H1 (cell line): ENCODE data around the gene RALGAPA1. TPM values are rescaled to one million over a fixed set of nuclear protein-coding genes. Genes with fewer than 3 reads are reported as not detected.

Experiments
- CTCF ChIA-PET: fragments of 300-600 bp; sonication (Branson Sonifier 250); formaldehyde crosslinking; loops from one replicate; lab custom pipeline; 2021; ENCODE audit not compliant: partially characterized antibody; lab: Charles Lee
- POLR2A ChIA-PET: fragments of 300-600 bp; sonication (Branson Sonifier 250); formaldehyde crosslinking; loops from one replicate; lab custom pipeline; 2021; ENCODE audit warnings: inconsistent platforms; ENCODE audit not compliant: partially characterized antibody; lab: Charles Lee
- DNase-seq, 2 experiments: peaks; one replicate each; pipeline versions ENCODE4 v3.0.0 to v3.0.0-alpha.2; 2010 to 2022; ENCODE audit warnings: low spot score in 2 of 2, low read depth in 1 of 2, mixed read lengths in 1 of 2
- FAIRE-seq: peaks from 2 replicates; lab custom pipeline; 2011; peaks lifted over from hg19 to GRCh38; lab: Jason Lieb, UNC
- H2AFZ ChIP-seq: 2 replicates; pipeline ENCODE4 v1.8.1; 2012; ENCODE audit warnings: low read length, inconsistent platforms
- H2AK5ac ChIP-seq: 2 replicates; pipeline ENCODE4 v1.6.1; 2013; ENCODE audit warnings: low read depth, low read length
- H2BK120ac ChIP-seq: replicated peaks from 2 replicates; pipeline ENCODE3; 2013; ENCODE audit warnings: low read depth, low read length, inconsistent platforms
- H2BK12ac ChIP-seq: 2 replicates; pipeline ENCODE4 v1.6.1; 2013; ENCODE audit warnings: low read depth, low read length
- H2BK15ac ChIP-seq: 2 replicates; pipeline ENCODE4 v1.6.1; 2013; ENCODE audit warnings: low read length
- H2BK20ac ChIP-seq: 2 replicates; pipeline ENCODE4 v1.6.1; 2013; ENCODE audit warnings: low read length
- H2BK5ac ChIP-seq: 2 replicates; pipeline ENCODE4 v1.6.1; 2013; ENCODE audit warnings: low read depth, low read length
- H3K14ac ChIP-seq: 2 replicates; pipeline ENCODE4 v1.6.1; 2013; ENCODE audit warnings: inconsistent platforms; ENCODE audit not compliant: insufficient read length
- H3K18ac ChIP-seq: 2 replicates; pipeline ENCODE4 v1.6.1; 2013; ENCODE audit warnings: low read length; ENCODE audit errors: extremely low read depth
- H3K23ac ChIP-seq: 2 replicates; pipeline ENCODE4 v1.6.1; 2013; ENCODE audit warnings: inconsistent platforms; ENCODE audit not compliant: insufficient read length
- H3K23me2 ChIP-seq: 2 replicates; pipeline ENCODE4 v1.6.1; 2013; ENCODE audit warnings: low read depth, low read length
- H3K27ac ChIP-seq: 2 replicates; pipeline ENCODE4 v1.6.1; 2011; ENCODE audit warnings: low read depth, low read length, inconsistent platforms
- H3K27me3 ChIP-seq, 4 experiments: replicated peaks in 1 of 4; 1 replicate in 1 of 4; 2 replicates in 3 of 4; pipeline versions ENCODE4 v1.6.1 to v1.8.1; 2011 to 2013; ENCODE audit warnings: low read length in 3 of 4, mild to moderate bottlenecking in 3 of 4, inconsistent platforms in 2 of 4, mixed read lengths in 2 of 4, moderate library complexity in 1 of 4; ENCODE audit not compliant: control insufficient read depth in 3 of 4, insufficient read depth in 3 of 4; ENCODE audit errors: extremely low read depth in 1 of 4
- H3K36me3 ChIP-seq, 4 experiments: 2 replicates each; pipeline versions ENCODE4 v1.6.1 to v1.8.1; 2011 to 2013; ENCODE audit warnings: mild to moderate bottlenecking in 4 of 4, low read length in 3 of 4, moderate library complexity in 2 of 4, control low read depth in 1 of 4, inconsistent platforms in 1 of 4; ENCODE audit not compliant: insufficient read depth in 4 of 4, control insufficient read depth in 2 of 4
- H3K4ac ChIP-seq: replicated peaks from 2 replicates; pipeline ENCODE3; 2013; ENCODE audit warnings: low read length, low read depth, mixed read lengths, inconsistent platforms; ENCODE audit not compliant: insufficient read length
- H3K4me1 ChIP-seq, 4 experiments: replicated peaks in 1 of 4; 1 replicate in 1 of 4; 2 replicates in 3 of 4; pipeline versions ENCODE4 v1.6.1 to v1.8.1; 2011 to 2013; ENCODE audit warnings: low read length in 3 of 4, inconsistent platforms in 2 of 4, mixed read lengths in 1 of 4; ENCODE audit not compliant: insufficient read depth in 4 of 4, control insufficient read depth in 3 of 4
- H3K4me2 ChIP-seq, 2 experiments: 2 replicates each; pipeline versions ENCODE4 v1.6.1 to v1.8.1; 2011 to 2013; ENCODE audit warnings: low read depth in 2 of 2, low read length in 2 of 2, control low read depth in 1 of 2, inconsistent platforms in 1 of 2, mild to moderate bottlenecking in 1 of 2; ENCODE audit not compliant: insufficient read depth in 1 of 2
- H3K4me3 ChIP-seq, 4 experiments: fragments of 200-600, 300-600 bp in 1 of 4; sonication (generic), shearing (Covaris generic), sonication (Bioruptor Twin) in 1 of 4; 2 replicates each; pipeline versions ENCODE4 v1.5.1 to v1.8.1; 2011 to 2016; ENCODE audit warnings: low read length in 4 of 4, low read depth in 3 of 4, control low read depth in 2 of 4, inconsistent platforms in 2 of 4, mild to moderate bottlenecking in 2 of 4, mixed read lengths in 1 of 4, moderate library complexity in 1 of 4; ENCODE audit not compliant: insufficient read depth in 2 of 4; ENCODE audit errors: extremely low read depth in 1 of 4
- H3K56ac ChIP-seq: replicated peaks from 2 replicates; pipeline ENCODE3; 2013; ENCODE audit warnings: low read depth, mild to moderate bottlenecking, mixed read lengths, low read length, inconsistent platforms; ENCODE audit not compliant: insufficient read length
- H3K79me1 ChIP-seq: 2 replicates; pipeline ENCODE4 v1.6.1; 2013; ENCODE audit warnings: low read depth, low read length, control low read depth
- H3K79me2 ChIP-seq, 2 experiments: 2 replicates each; pipeline versions ENCODE4 v1.6.1 to v1.8.1; 2012 to 2013; ENCODE audit warnings: low read length in 2 of 2, mild to moderate bottlenecking in 2 of 2, inconsistent platforms in 1 of 2; ENCODE audit not compliant: insufficient read depth in 2 of 2, control insufficient read depth in 1 of 2
- H3K9ac ChIP-seq, 4 experiments: replicated peaks in 1 of 4; 1 replicate in 1 of 4; 2 replicates in 3 of 4; pipeline versions ENCODE4 v1.6.1 to v1.8.1; 2011 to 2013; ENCODE audit warnings: low read depth in 3 of 4, low read length in 3 of 4, control low read depth in 2 of 4, mild to moderate bottlenecking in 2 of 4, moderate library complexity in 2 of 4, inconsistent platforms in 1 of 4; ENCODE audit errors: extremely low read depth in 1 of 4
- H3K9me3 ChIP-seq, 2 experiments: 2 replicates each; pipeline versions ENCODE4 v1.6.1 to v1.8.1; 2012 to 2013; ENCODE audit warnings: mild to moderate bottlenecking in 2 of 2, moderate library complexity in 2 of 2, control low read depth in 1 of 2, inconsistent platforms in 1 of 2, low read depth in 1 of 2, low read length in 1 of 2, mixed read lengths in 1 of 2; ENCODE audit not compliant: insufficient read depth in 2 of 2
- H4K20me1 ChIP-seq, 2 experiments: replicated peaks in 1 of 2; 2 replicates each; pipeline versions ENCODE3 to v1.8.1; 2011 to 2013; ENCODE audit warnings: inconsistent platforms in 2 of 2, low read length in 2 of 2, mild to moderate bottlenecking in 1 of 2; ENCODE audit not compliant: insufficient read depth in 2 of 2, control insufficient read depth in 1 of 2
- H4K5ac ChIP-seq: 2 replicates; pipeline ENCODE4 v1.6.1; 2013; ENCODE audit warnings: low read length, low read depth, mixed read lengths, inconsistent platforms; ENCODE audit not compliant: insufficient read length
- H4K8ac ChIP-seq: 2 replicates; pipeline ENCODE4 v1.8.0; 2013; ENCODE audit warnings: mild to moderate bottlenecking, moderate library complexity, low read length, inconsistent platforms; ENCODE audit not compliant: insufficient read depth; ENCODE audit errors: extremely low read depth
- H4K91ac ChIP-seq: replicated peaks from 2 replicates; pipeline ENCODE3; 2013; ENCODE audit warnings: low read length, mixed read lengths, inconsistent platforms; ENCODE audit not compliant: insufficient read length
- ASH2L ChIP-seq: fragments of 200-600, 300-600 bp; sonication (generic); IDR thresholded peaks from one replicate; pipeline ENCODE4 v1.7.1; 2017; ENCODE audit warnings: low read length
- CBX8 ChIP-seq: fragments of 300-800, 300-1000 bp; sonication (generic); IDR thresholded peaks from 2 replicates; pipeline ENCODE4 v1.7.1; 2016; ENCODE audit warnings: low read depth, low read length, borderline replicate concordance
- CTBP2 ChIP-seq: IDR thresholded peaks from 2 replicates; pipeline ENCODE4 v1.7.0; 2011; ENCODE audit warnings: borderline replicate concordance, mild to moderate bottlenecking, moderate library complexity, mixed read lengths, low read length; ENCODE audit not compliant: insufficient read depth, insufficient read length
- EP300 ChIP-seq, 2 experiments: IDR thresholded peaks; 1 replicate in 1 of 2; 2 replicates in 1 of 2; pipeline ENCODE4 v1.6.1; 2011 to 2012; ENCODE audit warnings: low read depth in 2 of 2, low read length in 2 of 2, mild to moderate bottlenecking in 2 of 2, borderline replicate concordance in 1 of 2, inconsistent platforms in 1 of 2, moderate library complexity in 1 of 2
- JUND ChIP-seq: IDR thresholded peaks from 2 replicates; pipeline ENCODE4 v1.6.1; 2011; ENCODE audit warnings: mild to moderate bottlenecking, improper control_type of control experiment, low read length
- NANOG ChIP-seq: IDR thresholded peaks from 2 replicates; pipeline ENCODE4 v1.6.1; 2011; ENCODE audit warnings: low read length, low read depth, mild to moderate bottlenecking, inconsistent platforms; ENCODE audit not compliant: insufficient read depth, poor library complexity, severe bottlenecking
- SUZ12 ChIP-seq: fragments of 200-600 bp; sonication (generic); IDR thresholded peaks from 2 replicates; pipeline ENCODE4 v1.6.1; 2012; ENCODE audit warnings: mild to moderate bottlenecking, inconsistent platforms, low read length, moderate library complexity, mixed read lengths
- WGBS, 2 experiments: shearing (Covaris generic) in 1 of 2; methylation state at CpG; one replicate each; pipeline versions ENCODE4 v1.1.6 to v1.1.7; 2013 to 2015; ENCODE audit warnings: low lambda C conversion rate in 2 of 2, mixed read lengths in 2 of 2, inconsistent platforms in 1 of 2, low coverage in 1 of 2, missing lambda C conversion rate in 1 of 2; ENCODE audit not compliant: insufficient replicate concordance in 2 of 2, insufficient coverage in 1 of 2, insufficient read length in 1 of 2; ENCODE audit errors: extremely low coverage in 1 of 2, missing lambda C conversion rate in 1 of 2; 5-methylcytosine and 5-hydroxymethylcytosine counted together
- polyA plus RNA-seq, 7 experiments: library from polyadenylated mRNA; depleted of rRNA in 3 of 7; stranded (reverse) in 5 of 7; unstranded in 2 of 7; fragments of >200 nt in 5 of 7; fragments of 200-250 nt in 2 of 7; gene quantifications; 1 replicate in 5 of 7; 2 replicates in 1 of 7; 4 replicates in 1 of 7; pipeline versions ENCODE4 v1.2.1 to v1.2.3, GENCODE V29; 2011 to 2013; ENCODE audit warnings: missing spikeins in 2 of 7, mixed read lengths in 2 of 7
- total RNA-seq: library from RNA; stranded (reverse); fragmentation: NEBNext Ultra II Directional; extraction: Animal tissue kit (Norgen Biotek cat#: 25700); gene quantifications from 2 replicates; pipeline ENCODE4 v1.2.1, GENCODE V29; 2021

RALGAPA1 gene
- total and polyA plus RNA-seq, 2 of the 8 experiments (the other 6 are each of a cell fraction or from before 2014, with no cell fraction given) = 4.2 to 26.7 TPM

DNA sequence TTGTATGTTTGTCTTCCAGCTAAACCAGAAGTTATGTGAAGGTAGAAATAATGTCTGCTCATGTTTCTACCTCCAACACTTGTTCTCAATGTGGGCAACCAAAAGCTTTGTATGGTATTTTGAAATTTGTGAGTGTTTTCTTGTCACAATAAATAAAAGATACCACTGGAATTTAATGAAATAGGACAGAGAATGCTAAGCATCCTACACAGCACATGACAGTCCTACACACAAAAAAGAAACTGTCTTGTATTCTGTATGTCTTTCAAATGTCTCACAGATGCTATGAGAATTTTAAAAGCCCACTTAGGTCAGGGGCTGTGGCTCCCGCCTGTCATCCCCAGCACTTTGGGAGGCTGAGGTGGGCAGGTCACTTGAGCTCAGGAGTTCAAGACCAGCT, 68.9 kb downstream of the RALGAPA1 start:
- no peaks in the 10 kb centered on the region for H3K23me2 ChIP-seq
- no peak overlapping the region for H2BK120ac ChIP-seq
- no peak overlapping the region for H4K91ac ChIP-seq
- H3K56ac ChIP-seq = no peak overlapping the region
- H3K36me3 ChIP-seq = no peaks in the 10 kb centered on the region; a peak in 1 of 8 replicates
- H3K79me2 ChIP-seq = no peaks in the 10 kb centered on the region
- CTCF ChIA-PET = no interaction called here
- H2BK12ac ChIP-seq = no peak overlapping the region
- H3K4me1 ChIP-seq = no peaks in the 10 kb centered on the region
- no peak overlapping the region for H3K4me3 ChIP-seq
- H3K9ac ChIP-seq = no peak overlapping the region
- no peak overlapping the region for H4K5ac ChIP-seq
- H3K18ac ChIP-seq = no peak overlapping the region
- H3K23ac ChIP-seq = no peak overlapping the region
- 91% methylated on average over 1 of the region's 1 CpG; no CpG with 5 or more reads in 1 of the 2 experiments for WGBS, 2 experiments
- H3K9me3 ChIP-seq = no peaks in the 10 kb centered on the region
- no peak overlapping the region for H3K4ac ChIP-seq
- H3K27me3 ChIP-seq = no peaks in the 10 kb centered on the region
- H2AK5ac ChIP-seq = no peak overlapping the region
- POLR2A ChIA-PET = no interaction called here
- H4K20me1 ChIP-seq = peaks cover 0 to 2% of the 10 kb centered on the region in 2 experiments
- H3K4me2 ChIP-seq = no peak overlapping the region
- H2AFZ ChIP-seq = no peak overlapping the region
- H2BK5ac ChIP-seq = no peak overlapping the region
- no peak overlapping the region for H4K8ac ChIP-seq
- H3K14ac ChIP-seq = no peak overlapping the region
- no peak for FAIRE-seq
- H3K27ac ChIP-seq = no peak overlapping the region
- TF ChIP-seq CBX8 (no peak), JUND (no peak), SUZ12 (no peak), EP300 (IDR thresholded peaks at IDR 0.05; ENCODE audit: borderline replicate concordance in 1 of 2, low read depth in 2 of 2, low read length in 2 of 2) (no peak), ASH2L (no peak), CTBP2 (no peak), NANOG (no peak)
- TF ChIP-seq, all 59 proteins: peak for 0
- no peak overlapping the region for H2BK15ac ChIP-seq
- DNase-seq = no peak
- no peaks in the 10 kb centered on the region for H3K79me1 ChIP-seq
- H2BK20ac ChIP-seq = no peak overlapping the region
